Caco-2 (cell line): ENCODE measurements around the gene SLC8A2. TPM values are rescaled to one million over a fixed set of nuclear protein-coding genes. Genes with fewer than 3 reads are reported as not detected.

ENCODE experiments used
- BruUV-seq: library from RNA; stranded (reverse); fragments of 400-500 nt; replicated peaks from 2 replicates; lab custom pipeline; 2021; lab: Mats Ljungman, UMichigan
- CTCF ChIA-PET: fragments of 300-600 bp; sonication (Branson Sonifier 250); formaldehyde crosslinking; loops from one replicate; lab custom pipeline; 2022; ENCODE audit warnings: antibody characterized with exemption; lab: Charles Lee
- POLR2A ChIA-PET: fragments of 300-600 bp; sonication (Branson Sonifier 250); formaldehyde crosslinking; loops from one replicate; lab custom pipeline; 2022; ENCODE audit warnings: antibody characterized with exemption; lab: Charles Lee
- DNase-seq, 2 experiments: peaks; one replicate each; pipeline versions ENCODE4 v3.0.0 to v3.0.0-alpha.2; 2020 to 2022
- H3K27me3 ChIP-seq: replicated peaks from 2 replicates; pipeline ENCODE4 v1.6.0; 2011; ENCODE audit warnings: low read length; ENCODE audit not compliant: control insufficient read depth, insufficient read depth
- H3K36me3 ChIP-seq: 2 replicates; pipeline ENCODE4 v1.5.1; 2011; ENCODE audit warnings: low read length; ENCODE audit not compliant: control insufficient read depth, insufficient read depth
- H3K4me1 ChIP-seq: fragments of 250-450 bp; sonication (Bioruptor Pico); 2 replicates; pipeline ENCODE4 v1.5.1; 2020; ENCODE audit warnings: mild to moderate bottlenecking
- H3K4me3 ChIP-seq: 2 replicates; pipeline ENCODE4 v1.5.1; 2011; ENCODE audit warnings: low read depth, mild to moderate bottlenecking, control low read depth, low read length
- H3K9me3 ChIP-seq: fragments of 250-450 bp; sonication (Bioruptor Pico); 2 replicates; pipeline ENCODE4 v1.5.1; 2020; ENCODE audit warnings: mild to moderate bottlenecking, moderate library complexity
- H3K27ac Mint-ChIP-seq: one replicate; pipeline ENCODE4 v1.8.0; 2022; ENCODE audit warnings: mixed read lengths; ENCODE audit not compliant: unreplicated experiment
- H3K27me3 Mint-ChIP-seq: one replicate; pipeline ENCODE4 v1.8.0; 2022; ENCODE audit warnings: mixed read lengths; ENCODE audit not compliant: insufficient read depth, unreplicated experiment
- H3K36me3 Mint-ChIP-seq: one replicate; pipeline ENCODE4 v1.8.0; 2022; ENCODE audit warnings: mild to moderate bottlenecking, mixed read lengths; ENCODE audit not compliant: insufficient read depth, unreplicated experiment
- H3K4me1 Mint-ChIP-seq: one replicate; pipeline ENCODE4 v1.8.0; 2022; ENCODE audit warnings: low read depth, mixed read lengths; ENCODE audit not compliant: unreplicated experiment
- H3K4me3 Mint-ChIP-seq: one replicate; pipeline ENCODE4 v1.8.0; 2022; ENCODE audit warnings: mild to moderate bottlenecking, moderate library complexity, mixed read lengths; ENCODE audit not compliant: unreplicated experiment
- H3K9me3 Mint-ChIP-seq: one replicate; pipeline ENCODE4 v1.8.0; 2022; ENCODE audit warnings: mixed read lengths; ENCODE audit not compliant: unreplicated experiment
- CTCF ChIP-seq, 2 experiments: fragments of 200-600 bp in 1 of 2; IDR thresholded peaks; 1 replicate in 1 of 2; 2 replicates in 1 of 2; pipeline versions ENCODE4 v1.5.1 to v1.8.0; 2011 to 2022; ENCODE audit warnings: antibody characterized with exemption in 1 of 2, control low read depth in 1 of 2, inconsistent platforms in 1 of 2, low read depth in 1 of 2, low read length in 1 of 2, mild to moderate bottlenecking in 1 of 2, moderate library complexity in 1 of 2; ENCODE audit not compliant: insufficient read depth in 1 of 2, severe bottlenecking in 1 of 2, unreplicated experiment in 1 of 2
- intact Hi-C: fragments of 100-400 bp; cut with micrococcal nuclease; formaldehyde crosslinking; loops from one replicate; pipeline ENCODE4 v1.10.0; 2022; ENCODE audit not compliant: unreplicated experiment
- total RNA-seq: library from RNA; stranded (reverse); gene quantifications from 2 replicates; pipeline ENCODE4 v1.2.3, GENCODE V29; 2022

The SLC8A2 gene
- total RNA-seq, 1 experiment from 2014 or later, result 1.2 TPM

- POLR2A ChIA-PET, result no interaction called here
- intact Hi-C loops, result loop anchor here (10.0 kb wide), 1 partner anchor 79 kb away; the partner anchor contains the start of gene DHX34
- Histone ChIP-seq H3K9me3 (no peaks in the 10 kb centered on the region), H3K4me1 (peaks cover 9% of the 10 kb centered on the region), H3K27me3 (peaks cover 8% of the 10 kb centered on the region), H3K36me3 (no peaks in the 10 kb centered on the region), H3K4me3 (no peak overlapping the region)
- Mint-ChIP-seq H3K27ac (no peak overlapping the region), H3K9me3 (no peaks in the 10 kb centered on the region), H3K4me3 (no peak overlapping the region), H3K4me1 (peaks cover 30% of the 10 kb centered on the region), H3K27me3 (peaks cover 30% of the 10 kb centered on the region), H3K36me3 (peaks cover 5% of the 10 kb centered on the region)
- no peak for DNase-seq
- TF ChIP-seq CTCF (IDR thresholded peaks at IDR 0.05; ENCODE audit: insufficient read depth in 1 of 2, low read depth in 1 of 2, low read length in 1 of 2, severe bottlenecking in 1 of 2, unreplicated experiment in 1 of 2), result no peak
- CTCF ChIA-PET, result no interaction called here
- no TSS peak for BruUV-seq
Observed at GRCh38 chr19:47423203-47423882, 48.4 kb downstream of the SLC8A2 start.

GRCh38 chr19:47422417-47423163 is 49.1 kb downstream of the SLC8A2 start:
- Mint-ChIP-seq H3K9me3 (no peaks in the 10 kb centered on the region), H3K27me3 (peaks cover 33% of the 10 kb centered on the region), H3K36me3 (peaks cover 5% of the 10 kb centered on the region), H3K4me3 (peak overlapping the region; percentile 31), H3K4me1 (peaks cover 30% of the 10 kb centered on the region), H3K27ac (no peak overlapping the region)
- H3K36me3 ChIP-seq, result no peaks in the 10 kb centered on the region
- no peaks in the 10 kb centered on the region for H3K9me3 ChIP-seq
- BruUV-seq, result no TSS peak
- intact Hi-C loops, result loop anchor here (10.0 kb wide), 1 partner anchor 78 kb away; the partner anchor contains the start of gene DHX34
- no peak for DNase-seq
- peaks cover 8% of the 10 kb centered on the region for H3K27me3 ChIP-seq
- H3K4me3 ChIP-seq, result no peak overlapping the region
- ChIA-PET POLR2A (no interaction called here), CTCF (no interaction called here)
- no peak for TF ChIP-seq CTCF (IDR thresholded peaks at IDR 0.05; ENCODE audit: insufficient read depth in 1 of 2, low read depth in 1 of 2, low read length in 1 of 2, severe bottlenecking in 1 of 2, unreplicated experiment in 1 of 2)
- H3K4me1 ChIP-seq, result peaks cover 3% of the 10 kb centered on the region; the same call in 1 of the 2 replicates

- Histone ChIP-seq H3K4me1 (no peaks in the 10 kb centered on the region), H3K36me3 (no peaks in the 10 kb centered on the region), H3K4me3 (no peak overlapping the region), H3K27me3 (peaks cover 8% of the 10 kb centered on the region), H3K9me3 (no peaks in the 10 kb centered on the region)
- peaks cover 5% of the 10 kb centered on the region for H3K36me3 Mint-ChIP-seq
- ChIA-PET POLR2A (no interaction called here), CTCF (no interaction called here)
- intact Hi-C loops, result loop anchor here (10.0 kb wide), 1 partner anchor 77 kb away; the partner anchor contains the start of gene DHX34
- H3K27ac Mint-ChIP-seq, result no peak overlapping the region
- H3K27me3 Mint-ChIP-seq, result peaks cover 33% of the 10 kb centered on the region
- H3K4me1 Mint-ChIP-seq, result peaks cover 30% of the 10 kb centered on the region
- peak overlapping the region; percentile 31 for H3K4me3 Mint-ChIP-seq
- no peak for TF ChIP-seq CTCF (IDR thresholded peaks at IDR 0.05; ENCODE audit: insufficient read depth in 1 of 2, low read depth in 1 of 2, low read length in 1 of 2, severe bottlenecking in 1 of 2, unreplicated experiment in 1 of 2)
- no peak for DNase-seq
- no TSS peak for BruUV-seq
- no peaks in the 10 kb centered on the region for H3K9me3 Mint-ChIP-seq
Observed at GRCh38 chr19:47421844-47422395, 49.8 kb downstream of the SLC8A2 start.
